Measurements from ENCODE around the gene GTF3C1.

- TF ChIP-seq CTCF (IDR thresholded peaks at IDR 0.05) (no peak), POLR2A (IDR thresholded peaks at IDR 0.05) (no peak)
Measured at GRCh38 chr16:27471661-27472060, 78.1 kb downstream of the GTF3C1 start.
